CD4-positive, CD25-positive, alpha-beta regulatory T cell (primary cell): ENCODE data around the gene MUCL3. TPM values are rescaled to one million over a fixed set of nuclear protein-coding genes. Genes with fewer than 3 reads are reported as not detected.
"Not testable (repeated sequence)": the region's sequence is repeated elsewhere in the genome, so short reads cannot be mapped to it uniquely, and the experiment has no call there.

Source experiments
- ATAC-seq, 2 donors: fragments of 150-1000 bp; cut with Tn5 transposase; one replicate each; pipeline ENCODE4 v1.10.0; 2021; ENCODE audit warnings: low read depth in 2 of 2, moderate number of reproducible peaks in 2 of 2, moderate library complexity in 1 of 2
- DNase-seq, 3 donors: peaks; one replicate each; pipeline versions ENCODE4 v3.0.0 to v3.0.0-alpha.2; 2012 to 2022; ENCODE audit warnings: mixed read lengths in 1 of 3
- H3K27ac ChIP-seq: one replicate; pipeline ENCODE4 v1.7.0; 2013; ENCODE audit warnings: mild to moderate bottlenecking, low read length; ENCODE audit not compliant: insufficient read depth, poor library complexity, severe bottlenecking
- H3K27me3 ChIP-seq: one replicate; pipeline ENCODE4 v1.7.0; 2013; ENCODE audit warnings: low read length; ENCODE audit not compliant: control insufficient read depth, insufficient read depth
- H3K36me3 ChIP-seq: one replicate; pipeline ENCODE4 v1.7.0; 2013; ENCODE audit warnings: mild to moderate bottlenecking, low read length, moderate library complexity; ENCODE audit not compliant: control insufficient read depth, insufficient read depth
- H3K4me1 ChIP-seq: 2 replicates; pipeline ENCODE4 v1.7.0; 2013; ENCODE audit warnings: mild to moderate bottlenecking, low read length; ENCODE audit not compliant: insufficient read depth, control insufficient read depth, poor library complexity, severe bottlenecking
- H3K4me3 ChIP-seq: one replicate; pipeline ENCODE4 v1.7.0; 2013; ENCODE audit warnings: low read depth, mild to moderate bottlenecking, low read length, moderate library complexity
- H3K9me3 ChIP-seq, 2 experiments: 1 replicate in 1 of 2; 2 replicates in 1 of 2; pipeline ENCODE4 v1.7.0; 2013; ENCODE audit warnings: low read length in 2 of 2, mild to moderate bottlenecking in 1 of 2, moderate library complexity in 1 of 2; ENCODE audit not compliant: control insufficient read depth in 2 of 2
- H3K27ac Mint-ChIP-seq, 3 donors: one replicate each; pipeline ENCODE4 v1.8.0; 2020 to 2022; ENCODE audit warnings: mild to moderate bottlenecking in 3 of 3, mixed read lengths in 3 of 3, moderate library complexity in 2 of 3
- H3K27me3 Mint-ChIP-seq: one replicate; pipeline ENCODE4 v1.8.0; 2022; ENCODE audit warnings: mild to moderate bottlenecking, mixed read lengths
- H3K36me3 Mint-ChIP-seq: one replicate; pipeline ENCODE4 v1.8.0; 2020; ENCODE audit warnings: mixed read lengths
- H3K4me1 Mint-ChIP-seq, 4 donors: one replicate each; pipeline ENCODE4 v1.8.0; 2020 to 2022; ENCODE audit warnings: mixed read lengths in 4 of 4, mild to moderate bottlenecking in 1 of 4
- H3K4me3 Mint-ChIP-seq, 4 donors: one replicate each; pipeline ENCODE4 v1.8.0; 2020 to 2022; ENCODE audit warnings: mild to moderate bottlenecking in 4 of 4, mixed read lengths in 4 of 4, moderate library complexity in 3 of 4
- H3K9me3 Mint-ChIP-seq, 7 donors: one replicate each; pipeline ENCODE4 v1.8.0; 2020 to 2022; ENCODE audit warnings: mixed read lengths in 7 of 7, mild to moderate bottlenecking in 3 of 7, moderate library complexity in 2 of 7
- polyA plus RNA-seq, 4 donors: library from polyadenylated mRNA; unstranded; fragments of 300-500 nt; fragmentation: Illumina TruSeq; gene quantifications; one replicate each; pipeline ENCODE4 v1.2.3, GENCODE V29; 2021
- total RNA-seq: library from RNA; stranded (reverse); gene quantifications from one replicate; pipeline ENCODE4 v1.2.3, GENCODE V29; 2022

Gene MUCL3
- total and polyA plus RNA-seq, 5 donors from 2014 or later, result not detected

GRCh38 chr6:30960907-30961673, 20.3 kb downstream of the MUCL3 start:
- Mint-ChIP-seq H3K27me3 (peaks cover 49% of the 10 kb centered on the region), H3K4me1 (peaks cover 0 to 13% (median 6%) of the 10 kb centered on the region in 4 donors), H3K9me3 (peaks cover 0 to 4% (median 0%) of the 10 kb centered on the region in 7 donors), H3K36me3 (peaks cover 3% of the 10 kb centered on the region), H3K4me3 (no peak overlapping the region), H3K27ac (peak overlapping the region in 1 of 3 donors; percentile 52)
- H3K4me1 ChIP-seq, result peaks cover 2% of the 10 kb centered on the region
- ATAC-seq (no peak), DNase-seq (no peak)
- H3K27ac ChIP-seq, result no peak overlapping the region
- no peaks in the 10 kb centered on the region for H3K9me3 ChIP-seq
- H3K27me3 ChIP-seq, result peaks cover 5% of the 10 kb centered on the region
- no peaks in the 10 kb centered on the region for H3K36me3 ChIP-seq
- H3K4me3 ChIP-seq, result no peak overlapping the region

GRCh38 chr6:30962716-30963115, 21.9 kb downstream of the MUCL3 start:
- Histone ChIP-seq H3K27me3 (peaks cover 5% of the 10 kb centered on the region), H3K27ac (no peak overlapping the region), H3K4me1 (no peaks in the 10 kb centered on the region), H3K9me3 (no peaks in the 10 kb centered on the region), H3K4me3 (no peak overlapping the region), H3K36me3 (no peaks in the 10 kb centered on the region)
- Mint-ChIP-seq H3K4me1 (peaks cover 0 to 6% (median 4%) of the 10 kb centered on the region in 4 donors), H3K27ac (no peak overlapping the region), H3K27me3 (peaks cover 59% of the 10 kb centered on the region), H3K36me3 (peaks cover 3% of the 10 kb centered on the region), H3K9me3 (peaks cover 0 to 3% (median 0%) of the 10 kb centered on the region in 7 donors), H3K4me3 (no peak overlapping the region)
- ATAC-seq, result no peak
- no peak for DNase-seq

DNA sequence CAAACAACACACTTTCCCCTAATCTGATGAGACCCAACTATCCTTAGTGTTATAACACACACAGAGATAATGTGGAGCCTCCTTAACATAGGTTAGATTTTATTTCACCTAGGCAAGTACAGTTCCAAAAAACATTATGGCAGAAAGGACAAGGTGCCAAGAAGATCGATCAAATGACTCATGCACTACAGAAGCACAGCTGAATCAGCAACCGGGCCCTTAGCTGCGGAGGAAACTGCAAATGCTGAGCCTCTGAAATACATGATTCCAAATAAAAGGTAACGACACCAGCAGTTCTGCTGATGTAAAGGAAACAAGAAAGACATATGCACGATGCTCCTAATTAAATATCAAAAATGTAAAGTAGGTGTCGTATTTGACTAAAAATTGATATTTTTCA, 22.9 kb downstream of the MUCL3 start:
- Mint-ChIP-seq H3K9me3 (peaks cover 0 to 1% (median 0%) of the 10 kb centered on the region in 7 donors), H3K27ac (no peak overlapping the region), H3K4me1 (peaks cover 0 to 6% (median 4%) of the 10 kb centered on the region in 4 donors), H3K4me3 (no peak overlapping the region), H3K27me3 (peaks cover 59% of the 10 kb centered on the region), H3K36me3 (peaks cover 3% of the 10 kb centered on the region)
- H3K9me3 ChIP-seq, result no peaks in the 10 kb centered on the region
- H3K36me3 ChIP-seq, result no peaks in the 10 kb centered on the region
- H3K27me3 ChIP-seq, result peaks cover 5% of the 10 kb centered on the region
- no peaks in the 10 kb centered on the region for H3K4me1 ChIP-seq
- ATAC-seq, result no peak
- DNase-seq, result no peak
- H3K4me3 ChIP-seq, result no peak overlapping the region
- no peak overlapping the region for H3K27ac ChIP-seq

- Histone ChIP-seq H3K36me3 (no peaks in the 10 kb centered on the region), H3K4me3 (no peak overlapping the region), H3K27ac (no peak overlapping the region), H3K27me3 (peaks cover 5% of the 10 kb centered on the region), H3K9me3 (no peaks in the 10 kb centered on the region), H3K4me1 (no peaks in the 10 kb centered on the region)
- DNase-seq (peak in 1 of 3 donors; percentile 13), ATAC-seq (no peak)
- Mint-ChIP-seq H3K4me1 (peaks cover 0 to 6% (median 4%) of the 10 kb centered on the region in 4 donors), H3K27me3 (peaks cover 57% of the 10 kb centered on the region), H3K4me3 (no peak overlapping the region), H3K9me3 (peaks cover 0 to 1% (median 0%) of the 10 kb centered on the region in 7 donors), H3K36me3 (peaks cover 3% of the 10 kb centered on the region), H3K27ac (no peak overlapping the region)
Observed at GRCh38 chr6:30964075-30964474, 23.3 kb downstream of the MUCL3 start.

DNA sequence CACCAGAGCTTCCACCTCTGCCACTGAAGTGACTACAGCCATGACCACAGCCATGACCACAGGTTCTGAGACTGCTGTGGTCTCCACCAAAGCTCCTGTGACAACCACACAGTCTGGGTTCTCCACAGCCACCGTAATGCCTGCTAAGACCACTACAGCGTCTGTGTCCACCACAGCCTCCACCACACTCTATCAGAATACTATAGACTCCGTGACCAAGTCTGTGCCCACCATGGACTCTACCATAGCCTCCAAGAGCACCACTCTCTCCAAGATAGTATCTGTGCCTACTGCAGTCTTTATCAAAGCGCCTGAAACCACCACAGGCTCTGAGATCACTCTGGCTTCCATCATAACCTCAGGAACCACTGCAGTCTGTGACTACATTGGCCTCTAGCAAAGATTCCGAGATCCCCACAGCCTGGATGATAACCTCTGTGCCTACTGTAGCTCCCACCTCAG, 24.4 kb downstream of the MUCL3 start:
- Histone ChIP-seq H3K27me3 (peaks cover 5% of the 10 kb centered on the region), H3K4me3 (no peak overlapping the region), H3K9me3 (no peaks in the 10 kb centered on the region), H3K4me1 (no peaks in the 10 kb centered on the region), H3K36me3 (no peaks in the 10 kb centered on the region), H3K27ac (no peak overlapping the region)
- ATAC-seq, result no peak
- Mint-ChIP-seq H3K4me3 (no peak overlapping the region), H3K27ac (peak overlapping the region in 2 of 3 donors; percentile 1 to 32), H3K9me3 (peaks cover 0 to 1% (median 0%) of the 10 kb centered on the region in 7 donors), H3K4me1 (peaks cover 0 to 6% (median 4%) of the 10 kb centered on the region in 4 donors), H3K36me3 (peaks cover 3% of the 10 kb centered on the region), H3K27me3 (peaks cover 53% of the 10 kb centered on the region)
- no peak for DNase-seq

DNA sequence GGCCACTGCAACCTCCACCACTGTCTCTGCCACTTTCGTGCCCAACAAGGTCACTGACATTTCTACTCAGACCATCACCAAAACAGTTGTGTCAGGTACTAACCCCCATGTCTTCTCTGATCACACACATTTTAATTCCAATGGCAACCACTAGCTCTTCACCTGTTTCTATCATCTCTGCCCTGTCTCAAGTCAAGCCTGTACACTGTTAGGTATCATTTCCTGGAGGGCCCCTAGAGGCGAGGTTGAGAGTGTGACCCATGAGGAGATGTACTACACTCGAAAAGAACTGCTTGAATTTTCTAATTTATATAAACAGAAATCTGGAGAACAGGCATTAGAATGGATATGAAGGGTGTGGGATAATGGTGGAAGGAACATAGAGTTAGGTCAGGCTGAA, 25.4 kb downstream of the MUCL3 start:
- DNase-seq (peak in 1 of 3 donors; percentile 20), ATAC-seq (no peak)
- H3K4me3 Mint-ChIP-seq, result no peak overlapping the region
- Histone ChIP-seq H3K36me3 (no peaks in the 10 kb centered on the region), H3K9me3 (no peaks in the 10 kb centered on the region), H3K27me3 (peaks cover 5% of the 10 kb centered on the region), H3K4me3 (no peak overlapping the region), H3K4me1 (no peaks in the 10 kb centered on the region), H3K27ac (no peak overlapping the region)
- peaks cover 3% of the 10 kb centered on the region for H3K36me3 Mint-ChIP-seq
- peaks cover 45% of the 10 kb centered on the region for H3K27me3 Mint-ChIP-seq
- H3K4me1 Mint-ChIP-seq, result peaks cover 0 to 6% (median 4%) of the 10 kb centered on the region in 4 donors
- H3K27ac Mint-ChIP-seq, result no peak overlapping the region
- H3K9me3 Mint-ChIP-seq, result no peaks in the 10 kb centered on the region

DNA sequence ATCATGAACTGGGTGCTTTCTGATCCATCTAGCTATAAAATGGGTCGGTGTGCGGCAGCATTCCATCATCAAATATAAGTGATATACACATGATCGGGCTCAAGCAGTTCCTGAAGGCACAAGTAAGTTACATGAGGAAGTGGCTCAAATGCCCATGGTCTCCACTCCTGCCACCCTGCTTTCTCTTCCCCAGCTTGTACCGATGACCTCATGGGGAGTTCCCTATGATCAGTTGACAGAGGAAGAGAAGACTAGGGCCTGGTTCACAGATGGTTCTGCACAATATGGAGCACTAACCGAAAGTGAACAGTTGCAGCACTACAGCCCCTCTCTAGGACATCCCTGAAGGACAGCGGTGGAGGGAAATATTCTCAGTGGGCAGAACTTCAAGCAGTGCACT, 28.4 kb downstream of the MUCL3 start:
- not testable (repeated sequence) for H3K27me3 ChIP-seq, H3K27ac ChIP-seq, H3K4me1 ChIP-seq, H3K36me3 ChIP-seq, H3K4me3 ChIP-seq, H3K9me3 Mint-ChIP-seq, H3K4me1 Mint-ChIP-seq, H3K4me3 Mint-ChIP-seq, DNase-seq, H3K9me3 ChIP-seq, ATAC-seq, H3K27ac Mint-ChIP-seq, H3K36me3 Mint-ChIP-seq
- peaks cover 38% of the 10 kb centered on the region for H3K27me3 Mint-ChIP-seq

- Histone ChIP-seq H3K4me1 (no peaks in the 10 kb centered on the region), H3K27ac (no peak overlapping the region), H3K9me3 (no peaks in the 10 kb centered on the region), H3K4me3 (no peak overlapping the region), H3K27me3 (peaks cover 3% of the 10 kb centered on the region), H3K36me3 (no peaks in the 10 kb centered on the region)
- no peak overlapping the region for H3K27ac Mint-ChIP-seq
- peaks cover 0 to 1% (median 0%) of the 10 kb centered on the region in 7 donors for H3K9me3 Mint-ChIP-seq
- H3K36me3 Mint-ChIP-seq, result no peaks in the 10 kb centered on the region
- no peak for DNase-seq
- peaks cover 0 to 5% (median 1%) of the 10 kb centered on the region in 4 donors for H3K4me1 Mint-ChIP-seq
- ATAC-seq, result no peak
- H3K4me3 Mint-ChIP-seq, result no peak overlapping the region
- peaks cover 34% of the 10 kb centered on the region for H3K27me3 Mint-ChIP-seq
Observed at GRCh38 chr6:30970946-30971345, 30.2 kb downstream of the MUCL3 start.
